CD4-positive, alpha-beta T cell treated with Interferon gamma for 1 hour (primary cell): ENCODE data around the gene WNK4.

Experiments used
- DNase-seq: peaks from one replicate; pipeline ENCODE4 v3.0.0-alpha.2; 2020

The WNK4 gene

DNA sequence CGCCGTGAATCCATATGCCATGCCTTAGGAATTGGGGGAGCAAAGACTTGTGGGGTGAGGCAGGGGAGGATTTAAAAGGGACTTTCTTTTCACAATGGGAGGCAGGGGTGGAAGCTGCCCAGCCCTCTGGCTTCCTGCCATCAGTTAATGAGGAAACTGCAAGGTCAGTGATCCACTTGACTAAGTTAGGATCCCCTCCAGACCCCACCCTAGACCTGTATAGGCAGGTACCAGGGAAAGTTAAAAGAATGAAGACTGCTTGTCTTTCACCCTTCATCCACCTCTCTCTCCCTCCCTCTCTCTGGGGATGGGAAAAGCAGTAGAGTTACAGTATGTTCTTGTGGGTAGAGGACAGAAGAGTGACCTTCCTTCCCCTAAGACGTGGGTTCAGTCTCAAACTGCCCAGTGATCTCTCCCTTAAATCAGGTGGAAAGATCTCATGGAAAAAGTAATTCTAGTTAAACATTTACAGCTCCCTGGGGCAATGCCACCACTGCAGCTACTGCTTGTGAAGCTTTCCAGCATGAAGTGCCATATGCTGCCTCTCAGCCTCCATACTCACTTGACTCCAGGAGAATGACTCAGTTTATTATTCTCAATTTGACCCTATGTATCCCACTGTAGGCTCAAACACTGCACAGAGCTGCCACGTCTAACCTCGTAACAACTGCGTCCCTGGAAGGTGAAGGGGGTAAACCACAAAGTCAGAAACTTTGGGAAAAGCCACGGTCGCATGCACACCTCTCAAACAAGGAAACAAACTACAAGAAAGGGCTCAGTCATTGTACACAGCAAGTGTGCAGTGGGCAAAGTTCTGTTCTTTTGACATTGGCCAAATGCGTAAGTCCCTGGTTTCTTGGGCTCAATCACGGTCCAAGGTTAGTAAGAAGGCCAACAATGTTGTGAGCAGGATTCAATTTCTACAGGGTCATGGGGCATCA is 16.9 kb downstream of the WNK4 start:
- DNase-seq = no peak

DNA sequence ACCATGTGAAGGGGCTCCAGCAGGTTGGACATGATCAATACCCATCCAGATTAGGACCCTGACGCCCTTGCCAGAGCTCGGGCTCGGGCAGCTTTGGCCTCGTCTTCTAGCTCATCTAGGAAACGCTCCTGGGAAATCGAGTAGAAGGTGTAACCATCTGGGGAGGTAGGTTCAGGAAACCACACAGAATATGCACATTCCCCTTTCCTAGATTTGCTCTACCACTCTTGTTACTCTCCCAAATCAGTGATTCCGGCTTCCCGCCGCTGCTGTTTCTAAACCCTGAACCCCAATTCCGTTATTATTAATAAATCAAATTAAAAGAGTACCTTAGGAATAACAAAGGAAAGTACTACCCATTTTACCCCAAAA is 17.6 kb downstream of the WNK4 start:
- DNase-seq = no peak

DNA sequence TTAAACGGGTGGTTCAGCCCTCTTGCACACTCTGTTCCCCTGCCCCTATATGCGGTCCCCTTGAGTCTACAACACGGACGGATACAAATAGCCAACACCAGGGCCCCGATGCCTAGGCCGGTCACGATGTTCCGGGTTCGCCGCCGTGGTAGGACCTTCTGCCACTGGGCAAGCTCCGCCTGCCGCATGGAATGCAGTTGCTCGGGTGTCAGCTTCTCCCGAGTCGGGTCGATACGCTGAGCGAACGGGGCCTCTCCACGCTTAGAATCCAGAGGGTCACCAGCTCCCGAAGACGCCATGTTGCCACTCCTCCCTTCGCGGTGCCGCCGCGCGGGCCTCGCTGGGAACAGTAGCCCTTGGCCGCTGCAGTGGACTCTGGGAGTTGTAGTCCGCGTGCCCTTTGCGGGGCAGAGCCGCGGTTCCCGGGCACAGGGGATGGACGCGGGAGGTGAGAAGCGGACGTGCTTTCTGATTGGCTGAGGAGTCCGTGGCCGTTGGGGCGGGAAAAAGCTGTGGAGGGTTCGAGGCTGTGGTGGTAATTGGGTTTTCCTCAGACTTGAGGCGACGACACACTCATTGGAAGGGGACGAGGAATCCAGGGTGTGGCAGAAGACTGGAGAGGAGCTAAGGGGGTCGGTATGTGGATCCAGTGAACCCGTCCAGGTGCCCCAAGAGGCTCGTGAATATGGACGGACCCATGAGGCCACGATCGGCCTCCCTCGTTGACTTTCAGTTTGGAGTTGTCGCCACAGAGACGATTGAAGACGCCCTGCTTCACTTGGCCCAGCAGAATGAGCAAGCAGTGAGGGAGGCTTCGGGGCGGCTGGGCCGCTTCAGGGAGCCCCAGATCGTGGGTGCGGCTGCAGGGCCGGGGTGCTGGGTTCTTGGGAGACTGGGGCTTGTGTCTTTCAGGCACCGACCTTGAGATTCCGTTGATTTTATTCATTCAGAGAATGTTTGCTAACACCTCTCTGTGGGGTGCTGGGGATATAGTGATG is 18.3 kb downstream of the WNK4 start, which contains the start of the genes CNTD1 and COA3:
Gene CNTD1, plus strand, starts transcription at position 479 of the 998 bp plus-strand sequence. Its CDS starts 207 bp downstream, at position 686.
Gene COA3, minus strand, starts transcription at position 322 of the 998 bp plus-strand sequence. Its CDS starts 23 bp downstream, at position 299.
- peak; percentile 73 for DNase-seq

DNA sequence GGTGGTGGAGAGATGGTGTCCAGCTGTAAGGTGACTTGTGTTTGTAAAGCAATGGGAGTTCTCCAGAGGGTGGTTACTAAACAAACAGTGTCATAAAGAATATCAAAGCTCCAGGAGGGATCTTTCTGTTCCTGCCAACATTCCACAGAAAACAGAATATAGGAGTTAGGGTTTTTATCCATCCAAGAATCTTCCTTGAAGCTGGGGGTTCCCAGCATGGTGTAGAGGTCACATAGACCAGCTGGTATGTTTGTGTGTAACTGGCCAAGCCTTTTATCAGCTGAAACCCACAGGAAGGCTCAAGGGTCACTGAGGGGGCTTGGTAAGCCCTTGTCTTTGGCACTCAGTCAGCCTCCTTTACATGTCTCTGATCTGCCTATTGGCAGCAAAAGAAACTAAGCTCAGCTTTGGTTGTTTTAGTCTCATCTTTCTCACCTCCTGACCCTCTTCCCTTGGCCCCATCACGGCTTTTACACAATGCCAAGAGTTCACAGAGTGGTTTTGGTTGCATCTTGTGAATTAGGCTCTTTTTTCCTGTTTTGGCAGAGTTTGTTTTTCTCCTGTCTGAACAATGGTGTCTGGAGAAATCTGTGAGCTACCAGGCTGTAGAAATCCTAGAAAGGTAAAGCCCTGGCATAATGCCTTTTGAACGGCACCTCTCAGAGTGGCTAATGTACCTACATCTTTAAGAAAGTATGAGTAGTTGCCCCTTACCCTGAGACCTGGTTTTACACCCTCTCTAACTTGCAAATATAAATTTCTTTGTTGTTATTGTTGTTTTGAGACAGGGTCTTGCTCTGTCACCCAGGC is 22.9 kb downstream of the WNK4 start:
- DNase-seq = no peak

DNA sequence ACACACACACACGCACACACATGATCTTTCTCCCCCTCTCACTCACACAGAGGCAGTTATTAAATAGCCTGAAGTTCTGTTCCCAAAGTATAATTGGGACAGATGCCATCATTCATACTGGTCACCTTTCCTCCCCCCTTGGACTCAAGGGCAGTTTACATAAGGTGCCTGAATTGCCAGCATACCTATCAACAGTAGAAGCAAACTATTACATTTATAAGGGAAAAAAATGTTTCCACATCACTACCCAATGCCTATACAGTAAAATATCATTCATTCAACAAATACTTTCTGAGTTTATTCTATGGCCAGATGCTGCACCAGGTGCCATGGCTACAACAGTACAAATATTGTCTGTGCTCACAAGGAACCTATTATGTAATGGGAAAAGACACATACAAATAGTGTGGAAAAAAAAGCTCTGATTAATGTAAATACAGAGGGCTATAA is 24.5 kb downstream of the WNK4 start:
- DNase-seq = no peak

DNA sequence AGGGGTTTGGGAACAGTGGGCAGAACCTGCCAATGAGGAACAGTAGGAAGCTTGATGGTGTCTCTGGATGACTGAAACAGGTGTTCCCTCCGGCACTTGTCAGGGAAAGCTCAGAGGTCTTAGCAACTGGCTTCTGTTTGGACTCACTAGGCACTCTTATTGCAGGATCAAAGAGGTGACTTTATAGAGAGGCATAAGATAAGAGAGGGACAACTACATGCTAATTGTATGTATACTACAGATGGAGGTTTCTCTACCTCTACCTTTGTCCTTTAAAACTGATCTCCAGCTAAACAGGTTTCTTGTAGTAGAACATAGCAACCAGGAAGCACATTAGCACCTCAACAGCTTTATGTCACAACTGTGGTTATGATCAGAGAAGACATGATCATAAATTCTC is 25.8 kb downstream of the WNK4 start:
- no peak for DNase-seq

DNA sequence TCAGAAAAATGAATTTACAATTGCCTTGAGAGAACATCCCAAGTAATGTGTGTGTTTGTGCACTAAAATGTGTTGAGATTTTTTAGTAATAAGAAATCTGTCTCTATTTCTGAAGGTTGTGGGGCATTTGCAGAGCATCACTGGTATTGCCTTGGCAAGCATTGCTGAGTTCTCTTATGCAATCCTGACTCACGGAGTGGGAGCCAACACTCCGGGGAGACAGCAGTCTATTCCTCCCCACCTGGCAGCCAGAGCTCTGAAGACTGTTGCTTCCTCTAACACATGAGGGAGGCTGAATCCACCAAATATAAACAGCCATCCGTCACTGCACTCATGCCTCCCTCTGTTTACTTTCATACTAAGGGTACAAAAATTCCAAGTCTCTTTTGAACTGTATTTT is 28.8 kb downstream of the WNK4 start:
- no peak for DNase-seq

DNA sequence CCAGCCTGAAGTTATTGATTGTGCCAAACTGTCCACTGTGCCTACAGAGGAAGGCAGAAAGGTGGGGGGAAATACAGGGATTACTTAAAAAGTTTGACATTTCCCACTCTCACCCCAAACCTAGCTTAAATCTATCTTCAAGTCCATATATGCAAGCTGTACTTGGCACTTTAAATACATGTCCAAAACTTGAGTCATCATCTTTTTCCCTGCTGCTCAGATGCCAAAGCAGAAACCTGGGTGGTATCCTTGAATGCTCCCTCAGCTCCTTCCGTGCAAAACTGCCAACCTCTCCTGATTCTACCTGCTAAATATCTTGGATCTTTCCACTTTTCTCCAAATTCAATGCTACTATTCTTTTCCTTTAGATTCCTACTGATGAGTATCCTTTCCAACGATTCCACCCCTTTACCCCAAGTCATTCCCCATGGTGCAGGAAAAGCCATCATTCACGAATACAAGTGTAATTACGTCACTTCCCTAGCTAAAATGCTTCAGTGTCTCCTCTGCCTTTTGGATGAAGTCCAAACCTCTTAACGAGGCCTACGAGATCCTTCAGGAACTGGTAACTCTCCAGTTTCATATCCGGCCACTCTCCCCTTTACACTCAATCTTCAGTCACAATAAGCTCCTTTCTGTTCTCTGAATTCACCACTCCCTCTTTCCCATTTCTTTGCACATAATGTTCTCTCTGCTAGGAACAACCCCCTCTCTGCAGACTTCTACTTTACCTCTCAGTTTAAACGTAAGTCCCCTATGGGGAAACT is 34.4 kb downstream of the WNK4 start:
- DNase-seq = no peak

DNA sequence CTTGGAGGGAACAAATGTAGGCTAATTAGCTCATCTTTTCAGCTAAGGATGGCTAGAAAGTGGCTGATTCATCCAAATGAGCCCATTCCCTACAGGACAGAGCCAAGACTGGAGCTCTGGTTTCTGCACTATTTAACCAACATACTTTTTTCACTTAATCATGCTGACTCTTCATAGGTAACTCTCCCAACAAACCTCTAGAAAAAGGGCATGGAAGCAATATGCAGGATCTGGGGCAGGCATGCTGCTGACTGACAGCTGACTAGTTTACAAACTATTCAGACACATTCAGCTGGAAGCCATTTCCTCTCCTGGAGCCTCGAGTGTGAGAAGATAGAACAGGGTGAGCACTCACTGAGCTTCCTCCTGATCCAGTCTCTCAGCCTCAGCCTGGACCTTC is 37.5 kb downstream of the WNK4 start:
- no peak for DNase-seq

DNA sequence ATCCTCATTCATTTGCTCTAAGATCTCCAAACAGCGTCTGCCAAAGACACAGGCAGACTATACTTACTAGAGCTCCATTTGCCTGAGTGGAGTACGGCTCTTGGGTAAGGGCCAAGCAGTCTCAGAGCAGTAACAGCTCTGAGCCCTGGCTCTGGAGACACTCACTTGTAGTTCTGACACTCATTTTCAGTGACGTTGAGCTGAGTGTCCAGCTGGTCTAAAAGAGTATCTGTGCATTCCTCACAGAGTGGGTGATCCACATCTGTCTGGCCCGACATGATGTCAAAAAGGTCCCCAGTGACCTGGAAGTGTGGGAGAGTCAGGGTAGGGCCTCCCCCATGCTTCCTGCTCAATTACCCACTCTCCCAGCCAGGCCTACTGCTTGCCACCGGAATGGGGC is 38.0 kb downstream of the WNK4 start:
- DNase-seq = no peak

DNA sequence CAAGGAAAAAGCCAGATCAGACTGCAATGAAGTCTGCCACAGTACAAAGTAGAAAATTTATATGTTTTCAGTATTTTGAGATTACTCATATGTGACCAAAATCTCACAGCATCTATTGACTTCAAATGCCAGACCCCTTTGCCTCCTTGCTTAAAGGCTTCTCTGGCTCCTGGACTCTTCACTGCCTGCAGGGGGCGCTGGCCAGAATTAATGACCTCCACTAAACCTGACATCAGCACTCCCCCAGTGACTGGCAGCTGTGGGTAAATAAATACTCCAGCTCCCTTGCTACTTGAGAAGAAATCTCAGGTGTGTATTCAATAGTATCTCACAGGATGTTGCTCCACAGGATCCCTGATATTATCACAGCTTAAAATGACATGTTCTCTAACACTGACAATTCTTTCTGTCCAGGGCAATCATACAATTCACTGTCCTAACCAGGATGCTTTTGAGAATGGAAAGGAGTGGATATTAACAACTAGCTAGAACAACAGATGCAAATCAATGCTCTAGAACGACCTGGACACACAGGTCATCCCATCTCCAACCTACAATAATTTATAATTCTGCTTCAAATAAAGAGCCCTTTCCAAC is 39.6 kb downstream of the WNK4 start:
- peak; percentile 61 for DNase-seq

DNA sequence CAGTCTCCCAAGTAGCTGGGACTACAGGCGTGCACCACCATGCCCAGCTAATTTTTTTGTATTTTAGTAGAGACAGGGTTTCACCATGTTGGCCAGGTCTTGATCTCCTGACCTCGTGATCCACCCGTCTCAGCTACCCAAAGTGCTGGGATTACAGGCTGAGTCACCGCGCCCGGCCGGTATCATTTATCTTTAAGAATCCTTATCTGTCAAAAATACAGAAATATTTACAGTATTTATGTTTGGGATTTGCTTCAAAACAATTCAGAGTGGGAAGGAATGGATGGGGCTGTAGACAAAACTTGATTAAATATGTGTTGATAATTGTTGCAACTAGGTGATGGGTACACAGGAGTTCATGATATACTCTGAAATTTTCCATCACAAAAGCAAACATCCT is 40.8 kb downstream of the WNK4 start:
- no peak for DNase-seq

DNA sequence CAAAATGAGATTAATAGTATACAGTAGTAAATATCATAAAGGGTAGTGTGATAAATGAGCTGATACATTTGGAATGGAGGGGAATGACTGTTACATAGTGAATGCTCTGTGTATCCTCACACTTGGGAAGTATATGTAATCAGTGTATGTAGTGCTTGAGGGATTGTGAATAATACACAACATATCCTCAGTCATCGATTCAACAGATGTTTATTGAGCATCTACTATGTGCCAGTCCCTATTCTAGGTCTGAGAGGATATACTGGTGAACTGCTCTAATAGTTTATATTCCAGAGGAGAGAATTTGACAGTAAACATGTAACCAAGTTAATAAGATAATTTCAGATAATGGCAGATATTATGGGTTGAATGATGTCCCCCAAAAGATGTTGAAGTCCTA is 47.1 kb downstream of the WNK4 start:
- DNase-seq = no peak

DNA sequence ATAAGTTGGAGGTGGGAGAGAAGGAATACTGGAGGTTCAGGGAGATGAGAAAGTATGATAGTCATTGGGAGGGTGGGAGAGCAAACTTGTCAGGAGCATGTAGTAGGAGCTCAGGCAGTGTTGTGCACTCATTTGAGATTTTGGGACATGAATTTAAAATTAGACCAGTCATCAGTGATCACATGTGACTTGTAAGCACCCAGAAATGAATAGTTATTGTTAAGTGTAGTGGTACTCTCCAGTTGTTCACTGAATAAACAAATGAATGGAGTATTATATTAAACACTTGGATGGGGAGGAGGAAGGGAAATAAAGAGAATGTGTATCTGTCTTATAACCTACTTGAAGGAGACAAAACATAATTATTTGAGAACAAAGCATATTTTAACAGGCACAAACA is 50.6 kb downstream of the WNK4 start:
- DNase-seq = no peak

DNA sequence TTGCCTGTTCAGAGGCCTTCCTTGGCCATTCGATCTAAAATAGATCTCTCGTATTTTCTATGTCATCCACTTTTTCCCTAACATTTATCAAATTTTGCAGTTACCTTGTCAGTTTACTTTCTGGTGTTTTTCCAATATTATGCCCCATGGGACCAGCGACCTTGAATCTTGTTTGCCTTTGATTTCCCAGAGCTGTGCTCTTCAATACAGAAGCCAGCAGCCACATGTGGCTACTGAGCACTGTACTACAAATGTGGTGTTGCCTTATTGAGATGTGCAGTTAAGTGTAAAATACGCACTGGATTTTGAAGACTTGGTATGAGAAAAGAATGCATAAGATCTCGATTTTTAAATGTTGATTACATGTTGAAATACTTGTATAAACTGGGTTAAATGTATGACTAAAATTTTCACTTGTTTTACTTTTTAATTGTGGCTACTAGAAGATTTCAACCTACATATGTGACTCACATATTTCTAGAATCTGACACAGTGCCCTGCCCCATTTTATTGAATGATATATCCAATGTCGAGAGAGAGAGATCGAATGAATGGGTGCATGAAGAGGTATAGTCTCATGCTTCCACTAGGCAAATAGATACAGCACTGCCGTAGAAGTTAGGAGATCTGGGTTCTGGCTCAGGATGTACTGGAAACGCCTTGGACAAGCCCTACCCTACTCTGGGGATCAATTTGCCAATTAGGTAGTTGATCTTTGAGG is 52.0 kb downstream of the WNK4 start:
- DNase-seq = no peak

DNA sequence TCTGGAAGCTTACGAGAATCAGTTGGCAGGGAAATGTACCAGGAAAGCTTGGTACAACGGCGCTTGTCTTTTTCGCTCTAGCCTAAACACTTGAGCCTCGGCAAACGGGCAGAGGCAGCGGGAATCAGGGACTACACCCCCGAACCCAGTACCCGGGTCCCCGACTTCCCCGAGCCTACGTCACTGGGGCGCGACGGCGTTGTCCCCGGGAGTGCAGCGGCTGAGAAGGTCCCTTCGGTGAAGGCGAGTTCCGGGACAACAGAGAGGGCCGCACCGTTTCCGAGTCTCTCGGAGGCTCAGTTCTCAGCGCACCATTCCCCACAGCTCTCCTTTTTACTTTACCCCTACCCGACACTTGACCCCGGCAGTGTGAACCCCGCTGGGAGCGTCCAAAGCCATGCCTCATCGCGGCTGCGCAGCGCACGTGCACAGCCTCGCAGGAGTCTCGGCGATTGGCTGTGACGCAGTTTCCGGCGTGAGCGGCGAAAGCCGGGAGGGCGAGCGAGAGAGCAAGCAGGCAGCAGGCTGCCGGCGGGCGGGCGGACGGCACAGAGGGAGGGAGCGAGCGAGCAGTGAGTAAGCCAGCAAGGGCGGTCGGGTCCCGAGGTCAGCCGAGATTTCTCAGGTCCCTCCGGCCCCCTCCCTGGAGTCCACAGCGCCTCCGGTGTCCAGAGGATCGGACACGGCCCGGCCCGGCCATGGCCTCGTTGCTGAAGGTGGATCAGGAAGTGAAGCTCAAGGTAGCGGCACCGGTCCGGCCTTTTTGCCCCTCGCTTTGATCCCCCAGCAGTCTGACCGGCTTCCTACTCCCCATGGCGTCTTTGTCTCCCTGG is 52.7 kb downstream of the WNK4 start, which contains the start of gene PSME3:
Gene PSME3, plus strand, starts transcription at position 464 of the 833 bp plus-strand sequence. Its CDS starts 235 bp downstream, at position 699.
- peak; percentile 88 for DNase-seq

DNA sequence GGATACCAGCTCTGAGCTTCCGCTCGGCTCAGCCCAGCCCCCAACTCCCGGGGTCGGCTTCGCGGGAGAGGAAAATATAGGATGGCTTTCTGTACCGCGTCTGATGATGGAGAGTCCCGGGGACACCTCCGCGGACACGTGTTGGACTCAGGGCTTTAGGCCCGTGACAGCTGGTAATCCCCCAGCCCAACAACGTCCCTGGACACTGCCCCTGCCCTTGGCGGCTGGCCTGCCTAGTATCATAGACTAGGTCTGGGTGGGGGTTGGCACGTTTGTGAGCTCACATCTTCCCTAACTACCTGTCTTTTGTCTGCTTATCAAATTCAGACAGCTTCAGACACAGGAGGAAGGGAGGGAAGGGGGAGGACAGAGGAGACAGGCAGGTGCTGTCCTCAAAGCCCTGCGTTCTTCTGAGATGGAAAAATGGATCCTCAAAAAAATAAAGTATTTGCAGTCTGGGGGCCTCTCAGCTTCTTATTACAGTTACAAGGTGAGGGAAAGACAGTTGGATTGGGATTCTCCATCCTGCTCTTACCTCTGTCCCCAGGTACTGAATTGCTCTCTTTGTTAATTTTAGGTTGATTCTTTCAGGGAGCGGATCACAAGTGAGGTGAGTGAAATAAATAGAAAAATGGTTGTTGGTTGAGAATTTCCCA is 53.5 kb downstream of the WNK4 start:
- no peak for DNase-seq

DNA sequence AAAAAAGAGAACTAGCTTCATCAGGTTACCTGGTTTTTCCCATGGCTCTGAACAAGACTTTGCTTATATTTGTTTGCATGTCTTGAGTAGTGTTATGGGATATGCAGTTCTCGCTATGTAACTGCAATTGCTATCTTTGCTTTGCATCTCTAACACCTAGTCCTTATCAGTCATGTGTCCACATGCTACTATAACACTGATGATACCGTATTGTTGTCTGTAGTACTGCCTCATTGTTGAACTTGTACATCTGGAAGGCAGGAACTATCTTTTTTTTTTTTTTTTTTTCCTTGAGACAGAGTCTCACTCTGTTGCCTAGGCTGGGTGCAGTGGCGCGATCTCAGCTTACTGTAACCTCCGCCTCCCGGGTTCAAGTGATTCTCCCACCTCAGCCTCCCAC is 55.3 kb downstream of the WNK4 start:
- no peak for DNase-seq
